Parathyroid adenoma (tissue), 2 donors: Measurements from ENCODE around the gene SV2B.

Source experiments
- H2AFZ ChIP-seq: fragments of 300-600 bp; sonication (generic); one replicate; pipeline ENCODE4 v1.7.0; 2017; ENCODE audit warnings: antibody characterized with exemption, mild to moderate bottlenecking
- H3K27ac ChIP-seq: fragments of 300-600 bp; sonication (generic); one replicate; pipeline ENCODE4 v1.7.0; 2017
- H3K27me3 ChIP-seq: fragments of 300-600 bp; sonication (generic); one replicate; pipeline ENCODE4 v1.7.0; 2017; ENCODE audit warnings: low read length; ENCODE audit not compliant: control insufficient read depth, insufficient read depth
- H3K36me3 ChIP-seq: fragments of 300-600 bp; sonication (generic); one replicate; pipeline ENCODE4 v1.7.0; 2017; ENCODE audit warnings: low read length; ENCODE audit not compliant: control insufficient read depth, insufficient read depth
- H3K4me1 ChIP-seq: fragments of 300-600 bp; sonication (generic); one replicate; pipeline ENCODE4 v1.7.0; 2017; ENCODE audit warnings: control low read depth
- H3K4me2 ChIP-seq: fragments of 300-600 bp; sonication (generic); one replicate; pipeline ENCODE4 v1.7.0; 2017; ENCODE audit warnings: low read length
- H3K4me3 ChIP-seq: fragments of 300-600 bp; sonication (generic); one replicate; pipeline ENCODE4 v1.7.0; 2017; ENCODE audit warnings: low read depth, low read length
- H3K79me2 ChIP-seq: fragments of 300-600 bp; sonication (generic); one replicate; pipeline ENCODE4 v1.7.0; 2017; ENCODE audit warnings: control low read depth
- H3K9ac ChIP-seq: fragments of 300-600 bp; sonication (generic); one replicate; pipeline ENCODE4 v1.7.0; 2017; ENCODE audit warnings: mild to moderate bottlenecking
- H3K9me3 ChIP-seq: fragments of 300-600 bp; sonication (generic); one replicate; pipeline ENCODE4 v1.7.0; 2017; ENCODE audit warnings: low read length; ENCODE audit not compliant: control insufficient read depth
- TF ChIP-seq, protein P1 (sequence below): fragments of 300-600 bp; sonication (generic); IDR thresholded peaks from one replicate; pipeline ENCODE4 v1.7.0; 2017; ENCODE audit warnings: antibody characterized with exemption, mild to moderate bottlenecking
- donor health status: primary hyperparathyroidism.

Gene SV2B

DNA sequence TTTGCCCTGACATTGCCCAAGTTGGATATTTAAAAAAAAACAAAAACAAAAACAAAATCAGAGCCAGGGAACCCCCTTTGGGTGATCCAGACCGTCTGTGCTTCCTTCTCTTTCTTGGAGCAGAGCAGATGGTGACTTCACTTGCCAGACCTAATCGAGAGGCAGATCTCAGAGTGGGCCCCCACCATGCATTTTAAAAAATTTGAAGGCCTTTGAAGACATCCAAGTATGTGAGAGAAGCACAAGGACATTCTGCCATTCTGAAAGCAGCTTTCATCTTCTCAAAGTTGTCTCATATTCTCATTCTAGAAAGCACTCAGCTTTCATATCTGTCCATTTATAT is 93.3 kb downstream of the SV2B start:
- peaks cover 3% of the 10 kb centered on the region for H3K36me3 ChIP-seq
- no peak overlapping the region for H3K27ac ChIP-seq

DNA sequence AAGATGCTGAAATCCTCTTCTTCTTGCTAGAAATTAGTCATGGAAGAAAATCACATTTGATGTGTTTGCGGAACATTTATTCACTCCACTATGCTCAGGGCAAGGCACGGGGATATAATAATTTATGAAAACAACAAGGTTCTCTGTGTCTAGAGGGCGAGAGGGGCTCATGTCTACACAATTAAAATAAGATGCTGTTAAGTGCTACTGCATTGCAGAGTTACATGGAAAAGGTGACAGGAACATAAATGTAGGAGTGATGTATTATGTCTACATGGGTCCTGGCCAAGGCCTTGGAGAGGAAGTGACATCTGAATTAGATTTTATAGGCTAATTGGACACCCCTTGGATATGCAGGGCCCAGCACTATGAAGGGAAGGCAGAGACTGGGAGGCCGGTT is 96.1 kb downstream of the SV2B start:
- H2AFZ ChIP-seq: no peak overlapping the region
- H3K9ac ChIP-seq: no peak overlapping the region
- TF ChIP-seq, protein P1, sequence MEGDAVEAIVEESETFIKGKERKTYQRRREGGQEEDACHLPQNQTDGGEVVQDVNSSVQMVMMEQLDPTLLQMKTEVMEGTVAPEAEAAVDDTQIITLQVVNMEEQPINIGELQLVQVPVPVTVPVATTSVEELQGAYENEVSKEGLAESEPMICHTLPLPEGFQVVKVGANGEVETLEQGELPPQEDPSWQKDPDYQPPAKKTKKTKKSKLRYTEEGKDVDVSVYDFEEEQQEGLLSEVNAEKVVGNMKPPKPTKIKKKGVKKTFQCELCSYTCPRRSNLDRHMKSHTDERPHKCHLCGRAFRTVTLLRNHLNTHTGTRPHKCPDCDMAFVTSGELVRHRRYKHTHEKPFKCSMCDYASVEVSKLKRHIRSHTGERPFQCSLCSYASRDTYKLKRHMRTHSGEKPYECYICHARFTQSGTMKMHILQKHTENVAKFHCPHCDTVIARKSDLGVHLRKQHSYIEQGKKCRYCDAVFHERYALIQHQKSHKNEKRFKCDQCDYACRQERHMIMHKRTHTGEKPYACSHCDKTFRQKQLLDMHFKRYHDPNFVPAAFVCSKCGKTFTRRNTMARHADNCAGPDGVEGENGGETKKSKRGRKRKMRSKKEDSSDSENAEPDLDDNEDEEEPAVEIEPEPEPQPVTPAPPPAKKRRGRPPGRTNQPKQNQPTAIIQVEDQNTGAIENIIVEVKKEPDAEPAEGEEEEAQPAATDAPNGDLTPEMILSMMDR: no peak
- no peak overlapping the region for H3K4me3 ChIP-seq
- no peaks in the 10 kb centered on the region for H3K9me3 ChIP-seq
- no peaks in the 10 kb centered on the region for H3K27me3 ChIP-seq
- H3K4me1 ChIP-seq: no peaks in the 10 kb centered on the region
- H3K4me2 ChIP-seq: no peak overlapping the region
- H3K79me2 ChIP-seq: no peaks in the 10 kb centered on the region
- H3K27ac ChIP-seq: no peak overlapping the region
- peaks cover 3% of the 10 kb centered on the region for H3K36me3 ChIP-seq

More for the DNA sequence above, 93.3 kb downstream of the SV2B start:
- TF ChIP-seq, protein P1: no peak
- no peaks in the 10 kb centered on the region for H3K9me3 ChIP-seq
- H2AFZ ChIP-seq: no peak overlapping the region
- no peaks in the 10 kb centered on the region for H3K4me1 ChIP-seq
- no peak overlapping the region for H3K9ac ChIP-seq
- H3K27me3 ChIP-seq: no peaks in the 10 kb centered on the region
- H3K4me2 ChIP-seq: no peak overlapping the region
- no peaks in the 10 kb centered on the region for H3K79me2 ChIP-seq
- no peak overlapping the region for H3K4me3 ChIP-seq

DNA sequence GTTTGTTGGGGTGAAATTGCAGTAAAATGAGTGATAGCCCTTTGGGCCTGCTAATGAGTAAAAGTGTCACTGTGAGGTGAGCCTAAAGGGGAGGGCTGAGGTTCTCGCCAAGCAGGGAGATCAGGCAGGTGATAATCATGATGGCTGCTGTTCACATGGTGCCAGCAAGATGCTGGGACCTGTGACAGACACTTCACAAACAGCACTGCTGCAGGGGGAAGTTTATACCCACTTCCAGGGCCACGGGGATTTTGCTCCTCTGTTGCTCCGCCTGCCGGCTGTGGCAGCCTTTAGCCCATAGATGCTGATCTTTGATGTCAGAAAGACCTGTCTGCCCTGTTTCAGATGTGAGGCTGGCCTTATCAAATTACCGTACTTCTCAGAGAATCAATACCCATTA is 96.7 kb downstream of the SV2B start:
- H3K27ac ChIP-seq: no peak overlapping the region
- H3K27me3 ChIP-seq: no peaks in the 10 kb centered on the region
- no peak overlapping the region for H3K9ac ChIP-seq
- no peak overlapping the region for H2AFZ ChIP-seq
- H3K79me2 ChIP-seq: no peaks in the 10 kb centered on the region
- H3K4me3 ChIP-seq: no peak overlapping the region
- TF ChIP-seq, protein P1: no peak
- peaks cover 3% of the 10 kb centered on the region for H3K36me3 ChIP-seq
- H3K4me1 ChIP-seq: no peaks in the 10 kb centered on the region
- no peaks in the 10 kb centered on the region for H3K9me3 ChIP-seq
- no peak overlapping the region for H3K4me2 ChIP-seq

DNA sequence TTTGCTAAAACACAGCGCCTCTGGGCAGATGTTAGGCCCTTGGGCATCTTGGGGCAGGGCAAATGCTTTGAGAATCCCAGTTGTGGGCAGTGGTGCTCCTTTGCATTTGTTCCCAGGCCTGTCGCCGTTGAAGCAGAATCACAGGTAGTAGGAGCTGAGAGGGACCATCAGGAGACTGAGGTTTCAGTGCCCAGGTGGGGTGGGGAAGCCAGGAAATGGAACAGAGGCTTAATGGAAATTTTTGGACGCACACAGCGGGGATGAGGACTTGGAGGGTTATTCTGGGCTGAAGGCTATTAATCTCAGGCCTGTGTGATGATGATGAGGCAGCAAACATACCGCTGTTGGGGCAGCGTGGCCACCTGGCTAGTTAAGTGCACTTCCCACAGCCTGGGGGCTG is 99.5 kb downstream of the SV2B start:
- H3K4me2 ChIP-seq: no peak overlapping the region
- no peaks in the 10 kb centered on the region for H3K9me3 ChIP-seq
- H3K9ac ChIP-seq: no peak overlapping the region
- no peaks in the 10 kb centered on the region for H3K27me3 ChIP-seq
- H3K4me1 ChIP-seq: no peaks in the 10 kb centered on the region
- no peak overlapping the region for H3K4me3 ChIP-seq
- H3K36me3 ChIP-seq: peaks cover 3% of the 10 kb centered on the region
- no peak overlapping the region for H3K27ac ChIP-seq
- TF ChIP-seq, protein P1: no peak
- no peak overlapping the region for H2AFZ ChIP-seq
- H3K79me2 ChIP-seq: no peaks in the 10 kb centered on the region

DNA sequence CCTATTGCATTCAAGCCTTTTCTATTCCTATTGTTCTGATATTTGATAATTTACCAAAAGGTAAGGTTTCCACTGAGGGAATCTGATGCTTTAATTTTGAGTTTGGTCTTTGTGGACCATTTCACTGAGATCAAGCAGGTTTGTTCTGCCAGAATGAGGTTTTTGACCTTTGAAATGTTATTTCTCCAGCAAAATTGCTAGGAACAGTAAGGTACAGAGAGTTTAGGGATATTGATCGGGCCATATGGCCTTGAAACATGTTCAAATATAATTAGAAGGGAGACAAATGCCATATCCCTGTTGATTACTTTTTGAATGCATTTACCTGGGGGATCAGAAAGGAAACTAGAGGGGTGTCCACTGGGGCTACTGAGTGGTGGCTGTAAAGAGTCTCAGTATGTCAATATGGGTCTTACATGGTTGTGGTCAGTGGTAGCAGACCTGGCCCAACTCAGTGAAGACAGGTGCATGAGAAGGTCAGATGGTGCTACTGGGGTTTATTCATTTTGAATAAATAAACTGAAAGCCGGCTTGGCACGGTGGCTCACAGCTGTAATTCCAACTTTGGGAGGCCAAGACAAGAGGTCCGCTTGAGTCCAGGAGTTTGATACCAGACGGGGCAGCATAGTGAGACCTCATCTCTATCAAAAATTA is 100.2 kb downstream of the SV2B start:
- no peak overlapping the region for H3K27ac ChIP-seq

More for the DNA sequence above, 100.2 kb downstream of the SV2B start:
- Histone ChIP-seq H3K27me3 (no peaks in the 10 kb centered on the region), H3K4me3 (no peak overlapping the region), H3K4me2 (no peak overlapping the region), H3K9me3 (no peaks in the 10 kb centered on the region), H3K4me1 (no peaks in the 10 kb centered on the region), H3K9ac (no peak overlapping the region), H3K36me3 (peaks cover 3% of the 10 kb centered on the region), H2AFZ (no peak overlapping the region), H3K79me2 (no peaks in the 10 kb centered on the region)
- TF ChIP-seq, protein P1: no peak
